HG02571 (cell line): Measurements from ENCODE around the gene ZBTB7C.

Source experiments
- ATAC-seq: cut with Tn5 transposase; IDR thresholded peaks from one replicate; pipeline ENCODE4 v1.9.1; 2021; ENCODE audit warnings: mild to moderate bottlenecking, moderate library complexity; ENCODE audit not compliant: unreplicated experiment

ZBTB7C gene

GRCh38 chr18:48074929-48075706 lies 334.1 kb downstream of the ZBTB7C start:
- ATAC-seq, result no peak

GRCh38 chr18:48073211-48073930 lies 335.8 kb downstream of the ZBTB7C start:
- ATAC-seq, result no peak

GRCh38 chr18:48072428-48073204 lies 336.6 kb downstream of the ZBTB7C start:
- ATAC-seq, result no peak

GRCh38 chr18:48068916-48069445 lies 340.2 kb downstream of the ZBTB7C start:
- ATAC-seq, result no peak

GRCh38 chr18:48066225-48066652 lies 342.9 kb downstream of the ZBTB7C start:
- no peak for ATAC-seq

- ATAC-seq, result no peak
Measured at GRCh38 chr18:48065601-48065995, 343.6 kb downstream of the ZBTB7C start.

- ATAC-seq, result no peak
Measured at GRCh38 chr18:48064978-48065600, 344.1 kb downstream of the ZBTB7C start.

GRCh38 chr18:48061781-48062570 lies 347.2 kb downstream of the ZBTB7C start:
- no peak for ATAC-seq

GRCh38 chr18:48060970-48061369 lies 348.2 kb downstream of the ZBTB7C start:
- ATAC-seq, result no peak

GRCh38 chr18:48060346-48060745 lies 348.8 kb downstream of the ZBTB7C start:
- ATAC-seq, result no peak

- no peak for ATAC-seq
Measured at GRCh38 chr18:48059455-48060010, 349.6 kb downstream of the ZBTB7C start.

GRCh38 chr18:48058486-48058885 lies 350.7 kb downstream of the ZBTB7C start:
- no peak for ATAC-seq

GRCh38 chr18:48057018-48057417 lies 352.2 kb downstream of the ZBTB7C start:
- no peak for ATAC-seq

GRCh38 chr18:48055351-48055750 lies 353.8 kb downstream of the ZBTB7C start:
- no peak for ATAC-seq

GRCh38 chr18:48053881-48054816 lies 355.0 kb downstream of the ZBTB7C start:
- ATAC-seq, result no peak

- no peak for ATAC-seq
Measured at GRCh38 chr18:48052842-48053241, 356.3 kb downstream of the ZBTB7C start.

- no peak for ATAC-seq
Measured at GRCh38 chr18:48051945-48052840, 357.0 kb downstream of the ZBTB7C start.

- ATAC-seq, result no peak
Measured at GRCh38 chr18:48050176-48050575, 359.0 kb downstream of the ZBTB7C start.
